ENCODE results near the gene CTNS.

DNA sequence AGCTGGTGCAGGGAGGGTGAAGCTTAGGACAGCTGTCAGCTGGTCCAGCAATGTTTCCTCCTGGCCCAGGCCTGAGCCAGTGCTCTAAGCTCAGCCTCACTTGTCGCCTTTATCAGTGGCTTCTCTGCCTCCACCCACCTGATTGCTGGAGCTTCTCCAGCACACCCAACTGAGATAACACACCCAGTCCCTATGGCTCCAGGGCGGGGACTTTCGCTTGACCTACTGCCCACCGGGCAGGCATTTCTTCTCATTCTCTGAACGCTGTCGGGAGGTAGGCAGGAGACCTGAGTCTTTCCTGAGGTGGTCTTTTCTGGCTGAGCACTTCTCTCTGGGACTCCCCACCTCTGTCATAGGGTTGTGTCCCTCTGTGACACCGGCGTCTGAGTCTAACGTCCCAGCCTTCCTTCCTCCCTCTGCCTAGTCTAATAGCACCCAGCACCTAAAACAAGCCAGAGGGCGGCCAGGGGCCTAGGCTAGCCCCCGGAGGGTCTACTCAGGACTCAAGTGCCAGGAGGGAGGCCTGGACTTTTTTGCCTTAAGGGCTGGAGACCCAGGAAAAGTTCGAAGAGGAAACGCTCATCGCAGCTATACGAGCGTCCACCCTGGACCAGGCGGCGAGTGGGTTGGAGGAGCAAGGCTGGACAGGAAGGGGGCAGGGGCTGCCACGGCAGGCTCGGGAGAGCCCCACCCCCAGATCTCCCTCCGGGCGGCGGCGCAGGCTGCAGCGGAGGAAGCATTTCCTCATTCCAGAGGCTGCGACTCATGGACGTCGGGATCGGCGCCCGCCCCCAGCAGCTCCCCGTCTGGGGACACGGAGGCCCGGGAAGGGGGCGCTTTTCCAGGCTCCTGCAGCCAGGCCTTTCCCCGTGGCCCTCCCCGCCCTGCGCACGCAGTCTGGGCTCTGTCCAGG, 31.1 kb downstream of the CTNS start:
- no peak for TF ChIP-seq EZH2 (IDR thresholded peaks at IDR 0.05; ENCODE audit: borderline replicate concordance, insufficient read depth, low read length, poor library complexity, severe bottlenecking)
- TF ChIP-seq POLR2AphosphoS5 (IDR thresholded peaks at IDR 0.05), result no peak
- TF ChIP-seq, protein P1, sequence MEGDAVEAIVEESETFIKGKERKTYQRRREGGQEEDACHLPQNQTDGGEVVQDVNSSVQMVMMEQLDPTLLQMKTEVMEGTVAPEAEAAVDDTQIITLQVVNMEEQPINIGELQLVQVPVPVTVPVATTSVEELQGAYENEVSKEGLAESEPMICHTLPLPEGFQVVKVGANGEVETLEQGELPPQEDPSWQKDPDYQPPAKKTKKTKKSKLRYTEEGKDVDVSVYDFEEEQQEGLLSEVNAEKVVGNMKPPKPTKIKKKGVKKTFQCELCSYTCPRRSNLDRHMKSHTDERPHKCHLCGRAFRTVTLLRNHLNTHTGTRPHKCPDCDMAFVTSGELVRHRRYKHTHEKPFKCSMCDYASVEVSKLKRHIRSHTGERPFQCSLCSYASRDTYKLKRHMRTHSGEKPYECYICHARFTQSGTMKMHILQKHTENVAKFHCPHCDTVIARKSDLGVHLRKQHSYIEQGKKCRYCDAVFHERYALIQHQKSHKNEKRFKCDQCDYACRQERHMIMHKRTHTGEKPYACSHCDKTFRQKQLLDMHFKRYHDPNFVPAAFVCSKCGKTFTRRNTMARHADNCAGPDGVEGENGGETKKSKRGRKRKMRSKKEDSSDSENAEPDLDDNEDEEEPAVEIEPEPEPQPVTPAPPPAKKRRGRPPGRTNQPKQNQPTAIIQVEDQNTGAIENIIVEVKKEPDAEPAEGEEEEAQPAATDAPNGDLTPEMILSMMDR (IDR thresholded peaks at IDR 0.05; ENCODE audit: poor library complexity, severe bottlenecking), result peak; percentile 23
